Activated T-helper 2 cell treated with anti-CD3 and anti-CD28 coated beads, Interferon-gamma antibody, Interleukin-2, Interleukin-4, amounts not matched to agents 10 μg/mL and 5 μg/mL and 100 μg/mL, durations not matched to agents 14 hours and 24 hours and 36 hours (primary cell): ENCODE data around the gene RASA3. TPM values are rescaled to one million over a fixed set of nuclear protein-coding genes. Genes with fewer than 3 reads are reported as not detected.
"Not testable (repeated sequence)": the region's sequence is repeated elsewhere in the genome, so short reads cannot be mapped to it uniquely, and the experiment has no call there.

Source experiments
- DNase-seq: peaks from one replicate; pipeline ENCODE4 v3.0.0; 2021; ENCODE audit warnings: low spot score
- H3K27ac Mint-ChIP-seq: one replicate; pipeline ENCODE4 v1.8.0; 2021; ENCODE audit warnings: mixed read lengths
- H3K27me3 Mint-ChIP-seq: one replicate; pipeline ENCODE4 v1.8.0; 2021; ENCODE audit warnings: low read depth, mixed read lengths
- H3K36me3 Mint-ChIP-seq: one replicate; pipeline ENCODE4 v1.8.0; 2021; ENCODE audit warnings: low read depth, mixed read lengths
- H3K4me1 Mint-ChIP-seq: one replicate; pipeline ENCODE4 v1.8.0; 2021; ENCODE audit warnings: low read depth, mixed read lengths
- H3K4me3 Mint-ChIP-seq: one replicate; pipeline ENCODE4 v1.8.0; 2021; ENCODE audit warnings: low read depth, mild to moderate bottlenecking, moderate library complexity, mixed read lengths
- H3K9me3 Mint-ChIP-seq: one replicate; pipeline ENCODE4 v1.8.0; 2021; ENCODE audit warnings: mixed read lengths
- intact Hi-C: fragments of 100-400 bp; cut with micrococcal nuclease; formaldehyde crosslinking; loops from one replicate; pipeline ENCODE4 v1.15.1; 2023
- total RNA-seq: library from RNA; stranded (reverse); gene quantifications from 2 replicates; pipeline ENCODE4 v1.2.3, GENCODE V29; 2022

RASA3 gene
- total RNA-seq, 1 donor from 2014 or later = 13.9 TPM

DNA sequence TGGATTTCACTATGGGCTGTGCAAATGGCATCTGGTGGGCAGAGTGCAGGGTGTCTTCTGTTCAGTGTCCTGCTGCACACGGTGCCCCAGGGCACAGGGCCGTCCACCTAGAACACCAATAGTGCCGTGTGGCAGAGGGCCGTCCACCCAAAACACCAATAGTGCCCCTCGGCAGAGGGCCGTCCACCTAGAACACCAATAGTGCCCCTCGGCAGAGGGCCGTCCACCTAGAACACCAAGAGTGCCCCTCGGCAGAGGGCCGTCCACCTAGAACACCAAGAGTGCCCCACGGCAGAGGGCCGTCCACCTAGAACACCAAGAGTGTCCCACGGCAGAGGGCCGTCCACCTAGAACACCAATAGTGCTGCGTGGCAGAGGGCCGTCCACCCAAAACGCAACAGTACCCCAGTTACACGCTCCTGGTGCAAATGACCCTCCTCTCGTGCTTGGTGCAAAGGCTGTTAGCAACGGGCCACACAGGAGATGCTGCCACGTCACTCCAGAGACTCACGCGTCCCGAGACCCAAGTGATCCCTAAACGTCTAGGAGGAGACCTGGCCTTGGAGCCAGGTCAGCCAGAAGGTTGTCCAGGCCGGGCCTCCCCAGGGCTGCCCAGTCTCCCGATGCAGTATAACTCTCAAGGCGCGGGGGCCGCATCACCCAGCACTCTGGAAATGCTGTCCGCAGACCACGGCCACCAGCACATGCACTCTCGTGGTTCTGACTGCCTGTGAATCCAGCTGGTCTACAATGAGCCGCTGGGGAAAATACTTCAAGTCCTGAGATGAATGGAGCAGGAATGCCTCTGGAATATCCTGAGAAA is 51.5 kb downstream of the RASA3 start:
- peaks cover 9% of the 10 kb centered on the region for H3K36me3 Mint-ChIP-seq
- intact Hi-C loops = no loop called here
- DNase-seq = no peak
- H3K27ac Mint-ChIP-seq = no peak overlapping the region
- no peaks in the 10 kb centered on the region for H3K27me3 Mint-ChIP-seq
- H3K4me1 Mint-ChIP-seq = no peaks in the 10 kb centered on the region
- no peak overlapping the region for H3K4me3 Mint-ChIP-seq
- no peaks in the 10 kb centered on the region for H3K9me3 Mint-ChIP-seq

DNA sequence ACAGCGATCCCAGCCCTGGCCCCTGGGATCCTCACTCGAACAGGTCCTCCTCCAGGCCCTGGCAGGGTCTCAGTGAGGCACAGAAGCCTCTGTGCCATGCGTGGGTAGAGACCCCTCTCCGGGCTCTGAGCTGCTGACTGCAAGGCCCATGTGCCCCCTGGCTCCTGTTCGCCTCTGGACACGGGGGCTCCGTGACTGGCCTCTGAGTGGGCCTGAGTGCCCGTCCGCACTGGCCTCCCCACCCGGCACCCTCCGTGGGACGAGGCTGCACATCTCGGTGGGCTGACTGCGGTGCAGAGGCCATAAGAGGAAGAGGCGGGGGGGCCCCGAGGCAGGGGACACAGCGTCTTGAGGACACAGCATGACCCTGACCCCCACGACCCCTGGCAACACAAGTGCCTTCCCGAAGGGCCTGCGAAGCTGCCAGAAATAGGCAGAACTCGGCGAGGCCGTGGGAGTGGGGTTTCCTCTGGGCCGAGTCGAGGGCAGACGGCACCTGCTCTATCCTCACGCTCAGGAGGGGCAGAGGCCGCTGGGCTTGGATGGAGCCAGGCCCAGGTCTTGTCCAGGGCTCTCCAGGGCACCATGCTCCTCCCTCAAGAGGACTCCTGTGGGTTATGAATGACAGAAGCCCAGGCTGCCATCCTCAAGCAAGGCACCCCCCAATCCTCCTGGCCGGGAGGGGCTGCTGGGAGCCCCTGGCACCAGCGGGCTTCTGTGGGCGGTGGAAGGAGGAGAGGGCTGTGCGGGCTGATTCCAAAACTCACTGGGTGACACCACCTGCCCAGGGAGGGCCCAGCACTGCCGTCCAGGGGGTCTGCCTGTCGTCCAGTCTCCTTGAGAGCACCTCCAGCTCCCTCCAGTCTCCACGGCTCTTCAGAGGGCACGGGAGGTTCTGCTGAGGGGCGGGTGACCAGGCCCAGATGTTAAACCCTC is 52.6 kb downstream of the RASA3 start:
- no peak overlapping the region for H3K27ac Mint-ChIP-seq
- DNase-seq = no peak
- no peaks in the 10 kb centered on the region for H3K9me3 Mint-ChIP-seq
- no peak overlapping the region for H3K4me3 Mint-ChIP-seq
- no peaks in the 10 kb centered on the region for H3K4me1 Mint-ChIP-seq
- intact Hi-C loops = no loop called here
- H3K27me3 Mint-ChIP-seq = no peaks in the 10 kb centered on the region
- H3K36me3 Mint-ChIP-seq = peaks cover 12% of the 10 kb centered on the region

DNA sequence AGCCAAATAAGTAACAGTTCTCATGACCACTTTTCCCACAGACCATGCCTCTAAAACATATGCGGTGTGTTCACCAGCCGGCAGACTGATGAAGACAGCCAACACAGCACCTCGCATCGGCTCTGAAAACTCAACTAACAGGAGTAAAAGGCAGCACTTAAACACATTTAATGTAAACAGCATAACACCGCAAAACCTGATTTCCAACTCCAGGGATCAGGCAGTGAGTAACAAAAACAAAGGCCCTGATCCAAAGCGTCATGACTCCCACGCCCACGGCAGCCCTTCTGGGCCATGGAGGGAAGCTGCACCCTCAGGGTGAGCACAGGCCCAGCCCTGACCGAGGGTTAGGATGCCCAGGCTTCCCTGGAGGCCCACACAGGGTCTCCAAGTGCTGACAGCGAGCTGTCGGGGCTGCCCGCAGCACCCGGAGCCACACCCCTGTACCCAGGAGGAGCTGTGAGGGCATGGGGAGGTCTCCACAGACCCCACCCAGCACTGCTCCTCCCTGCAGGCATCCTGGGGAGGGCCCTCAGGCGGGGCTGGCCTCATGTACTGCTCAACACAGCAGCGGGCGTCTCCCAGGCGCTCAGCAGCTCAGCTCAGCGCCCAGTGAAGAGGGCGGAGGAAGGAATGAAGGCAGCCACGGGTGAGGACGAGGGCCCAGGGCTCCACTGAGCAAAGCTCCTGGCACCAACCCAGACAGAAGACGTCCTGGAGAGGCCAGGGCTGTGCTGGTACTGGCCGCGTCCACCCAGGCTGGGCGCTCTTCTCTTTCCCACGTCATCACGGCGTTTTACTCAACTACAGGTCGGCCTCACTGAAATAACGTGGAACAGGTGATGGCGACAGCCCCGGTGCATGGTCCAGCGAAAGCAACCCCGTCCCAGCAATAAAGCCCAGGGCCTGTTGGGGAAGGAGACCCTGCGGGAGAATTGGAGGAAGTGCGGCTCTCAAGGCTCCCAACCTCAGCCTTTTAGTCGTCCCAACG is 53.7 kb downstream of the RASA3 start:
- no peaks in the 10 kb centered on the region for H3K4me1 Mint-ChIP-seq
- no peak overlapping the region for H3K27ac Mint-ChIP-seq
- no peak for DNase-seq
- no peaks in the 10 kb centered on the region for H3K9me3 Mint-ChIP-seq
- intact Hi-C loops = no loop called here
- H3K27me3 Mint-ChIP-seq = no peaks in the 10 kb centered on the region
- H3K36me3 Mint-ChIP-seq = peaks cover 16% of the 10 kb centered on the region
- no peak overlapping the region for H3K4me3 Mint-ChIP-seq

DNA sequence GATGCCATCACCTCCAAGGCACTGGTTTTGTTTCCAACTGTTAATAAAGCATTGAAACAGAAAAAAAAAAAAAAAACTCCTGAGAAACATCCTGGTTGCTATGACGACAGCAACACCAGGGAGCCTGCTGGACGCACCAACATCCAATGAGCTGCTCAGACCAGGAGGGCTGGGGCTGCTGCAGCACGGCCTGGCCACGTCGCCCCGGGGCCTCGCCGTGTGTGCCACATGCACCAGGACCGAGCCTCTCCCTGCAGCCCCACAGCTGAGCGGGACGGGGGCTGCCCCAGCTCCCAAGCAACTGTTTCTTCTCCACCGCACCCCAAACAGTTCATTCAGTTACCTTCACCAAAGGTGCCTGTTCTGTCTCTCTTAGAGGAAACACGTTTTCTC is 54.5 kb downstream of the RASA3 start:
- intact Hi-C loops = no loop called here
- no peak for DNase-seq
- Mint-ChIP-seq H3K4me1 (no peaks in the 10 kb centered on the region), H3K27me3 (no peaks in the 10 kb centered on the region), H3K4me3 (no peak overlapping the region), H3K36me3 (peaks cover 17% of the 10 kb centered on the region), H3K27ac (no peak overlapping the region), H3K9me3 (no peaks in the 10 kb centered on the region)

DNA sequence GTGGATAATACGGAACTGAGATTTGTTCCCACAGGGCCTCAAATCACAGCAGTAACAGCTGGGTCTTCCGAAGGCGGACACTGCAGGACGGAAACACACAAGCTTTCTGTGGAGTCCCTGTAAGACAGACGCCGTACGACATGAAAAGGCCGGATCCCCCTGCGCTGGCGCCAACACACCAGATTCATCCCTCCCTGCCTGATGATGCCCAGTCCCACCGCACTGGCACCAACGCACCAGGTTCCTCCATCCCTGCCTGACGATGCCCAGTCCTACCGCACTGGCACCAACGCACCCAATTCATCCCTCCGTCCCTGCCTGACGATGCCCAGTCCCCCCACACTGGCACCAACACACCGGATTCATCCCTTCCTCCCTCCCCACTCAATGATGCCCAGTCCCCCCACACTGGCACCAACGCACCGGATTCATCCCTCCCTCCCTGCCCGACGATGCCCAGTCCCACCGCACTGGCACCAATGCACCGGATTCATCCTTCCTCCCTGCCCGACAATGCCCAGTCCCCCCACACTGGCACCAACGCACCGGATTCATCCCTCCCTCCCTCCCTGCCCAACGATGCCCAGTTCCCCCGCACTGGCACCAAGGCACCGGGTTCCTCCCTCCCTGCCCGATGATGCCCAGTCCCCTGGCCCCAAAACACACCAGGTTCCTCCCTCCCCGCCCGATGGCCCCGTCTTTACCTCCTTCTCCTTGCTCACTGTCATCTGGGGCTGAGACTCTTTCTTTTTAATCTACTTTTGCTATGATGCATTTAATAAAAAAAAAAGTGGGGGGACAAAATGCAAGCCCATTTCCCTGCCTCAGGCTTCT is 55.1 kb downstream of the RASA3 start:
- Mint-ChIP-seq H3K27ac (no peak overlapping the region), H3K4me3 (no peak overlapping the region), H3K4me1 (no peaks in the 10 kb centered on the region), H3K36me3 (peaks cover 21% of the 10 kb centered on the region), H3K9me3 (no peaks in the 10 kb centered on the region), H3K27me3 (no peaks in the 10 kb centered on the region)
- intact Hi-C loops = no loop called here
- no peak for DNase-seq

DNA sequence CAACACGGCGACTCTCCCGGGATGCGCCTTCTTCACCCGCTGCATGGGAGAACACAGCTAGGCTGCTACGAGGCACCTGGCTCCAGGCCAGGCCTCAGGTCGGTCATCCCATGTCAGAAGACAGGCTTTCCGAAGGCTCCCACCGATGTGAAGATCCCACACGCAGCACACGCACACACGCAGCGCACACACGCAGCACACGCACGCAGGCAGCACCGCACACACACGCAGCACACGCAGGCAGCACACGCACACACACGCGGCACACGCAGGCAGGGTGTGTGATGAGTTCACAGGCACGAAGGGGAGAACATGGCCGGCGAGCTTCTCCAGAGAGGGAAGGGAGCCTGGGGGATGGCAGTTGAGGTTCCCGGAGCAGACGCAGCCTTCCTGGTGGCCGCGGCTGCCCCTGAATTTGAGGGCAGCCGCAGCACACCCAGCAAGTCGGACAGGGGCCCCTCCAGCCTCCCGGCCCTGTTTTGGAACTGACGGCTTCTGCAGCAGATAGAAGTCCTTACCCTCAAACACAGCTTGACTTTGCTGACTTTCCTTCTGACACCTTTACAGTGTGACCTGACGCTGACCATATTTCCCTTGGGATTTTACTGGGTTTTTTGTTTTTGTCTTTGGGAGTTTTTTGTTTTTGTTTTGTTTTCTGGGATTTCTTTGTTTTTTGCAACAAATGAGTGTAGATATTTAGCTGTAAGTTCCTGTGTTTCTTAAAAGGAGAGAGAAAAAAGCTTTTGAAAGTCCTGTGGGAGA is 55.9 kb downstream of the RASA3 start:
- DNase-seq = no peak
- Mint-ChIP-seq H3K27ac (no peak overlapping the region), H3K9me3 (no peaks in the 10 kb centered on the region), H3K4me1 (no peaks in the 10 kb centered on the region), H3K4me3 (no peak overlapping the region), H3K27me3 (no peaks in the 10 kb centered on the region), H3K36me3 (peaks cover 29% of the 10 kb centered on the region)
- intact Hi-C loops = no loop called here

DNA sequence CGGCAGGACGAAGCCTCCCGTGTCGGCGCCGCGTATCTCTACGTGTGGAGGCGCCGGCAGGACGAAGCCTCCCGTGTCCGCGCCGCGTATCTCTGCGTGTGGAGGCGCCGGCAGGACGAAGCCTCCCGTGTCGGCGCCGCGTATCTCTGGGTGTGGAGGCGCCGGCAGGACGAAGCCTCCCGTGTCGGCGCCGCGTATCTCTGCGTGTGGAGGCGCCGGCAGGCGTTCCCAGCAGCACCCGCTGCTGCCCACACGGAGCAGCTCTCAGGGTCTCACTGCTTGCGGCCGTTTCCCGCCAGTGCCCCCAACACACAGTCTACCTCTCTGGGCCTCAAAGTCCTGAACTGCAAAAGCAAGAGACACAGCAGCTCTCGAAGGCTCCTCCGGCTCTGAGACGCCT is 56.6 kb downstream of the RASA3 start:
- H3K27me3 Mint-ChIP-seq, H3K27ac Mint-ChIP-seq, H3K9me3 Mint-ChIP-seq, intact Hi-C loops, H3K4me3 Mint-ChIP-seq, DNase-seq, H3K4me1 Mint-ChIP-seq: not testable (repeated sequence)
- peaks cover 36% of the 10 kb centered on the region for H3K36me3 Mint-ChIP-seq

DNA sequence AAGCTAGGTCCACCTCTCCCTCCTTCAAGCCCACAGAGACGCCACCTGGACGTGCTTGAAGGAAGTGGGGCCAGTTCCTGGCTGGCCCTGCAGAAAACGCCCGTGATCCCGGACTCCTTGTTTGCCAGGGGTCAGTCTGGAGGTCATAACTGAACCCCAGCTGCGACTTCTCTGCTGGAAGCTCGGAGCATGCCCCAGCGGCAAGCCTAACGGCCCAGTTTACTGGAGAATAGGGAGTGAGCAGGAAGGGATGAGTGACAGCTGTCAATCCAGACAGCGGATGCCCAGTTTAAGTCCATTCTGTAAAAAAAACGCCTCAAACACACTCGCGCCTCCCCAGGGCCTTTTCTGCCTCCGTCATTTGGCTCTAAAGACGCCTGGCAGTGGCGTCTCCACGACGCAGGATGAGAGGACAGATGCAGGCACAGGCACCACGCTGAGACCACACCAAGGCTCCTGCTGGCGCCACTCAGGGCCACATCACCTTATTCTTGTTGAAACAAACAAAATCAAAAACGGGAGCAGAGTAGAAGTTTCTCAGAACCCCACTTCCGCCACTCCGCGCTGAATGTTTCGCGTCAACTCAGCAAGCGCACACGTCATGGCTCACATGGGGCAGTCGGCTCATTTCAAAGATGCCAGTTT is 57.6 kb downstream of the RASA3 start:
- H3K4me3 Mint-ChIP-seq = no peak overlapping the region
- DNase-seq = no peak
- H3K27ac Mint-ChIP-seq = no peak overlapping the region
- peaks cover 36% of the 10 kb centered on the region for H3K36me3 Mint-ChIP-seq
- H3K4me1 Mint-ChIP-seq = no peaks in the 10 kb centered on the region
- intact Hi-C loops = no loop called here
- H3K27me3 Mint-ChIP-seq = no peaks in the 10 kb centered on the region
- H3K9me3 Mint-ChIP-seq = peaks cover 4% of the 10 kb centered on the region

DNA sequence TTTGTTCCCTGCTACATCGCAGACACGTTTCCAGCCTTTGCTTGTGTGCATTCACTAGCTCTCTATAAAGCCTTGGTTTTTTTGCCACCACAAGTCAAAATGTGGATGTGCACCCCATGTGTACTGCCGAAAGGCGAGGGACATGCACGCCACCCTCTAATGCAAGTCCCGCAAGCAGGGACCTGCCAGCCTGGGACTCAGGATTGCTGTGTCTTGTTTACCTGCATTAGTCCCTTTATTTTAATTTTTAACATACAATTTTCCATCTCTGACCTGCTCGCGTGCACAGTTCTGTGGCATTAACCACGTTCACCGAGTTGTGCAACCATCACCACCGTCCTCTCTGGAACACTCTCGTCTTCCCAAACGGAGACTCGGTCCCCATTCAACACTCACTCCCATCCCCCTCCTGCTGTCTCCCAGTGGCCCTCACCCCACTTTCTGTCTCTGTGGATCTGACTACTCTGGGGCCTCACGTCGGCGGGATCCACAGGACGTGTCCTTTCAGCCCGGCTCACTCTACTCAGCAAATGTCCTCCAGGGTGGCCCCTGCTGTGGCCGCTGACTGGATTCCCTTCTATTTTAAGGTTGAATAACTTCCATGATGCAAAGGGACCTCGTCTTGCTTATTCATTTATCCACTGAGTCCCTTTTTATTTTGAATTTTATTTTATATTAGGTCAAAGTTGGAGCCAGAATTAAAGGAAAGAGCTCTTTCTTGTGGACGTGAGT is 58.4 kb downstream of the RASA3 start:
- Mint-ChIP-seq H3K9me3 (peaks cover 4% of the 10 kb centered on the region), H3K27me3 (no peaks in the 10 kb centered on the region), H3K36me3 (peaks cover 38% of the 10 kb centered on the region), H3K4me1 (no peaks in the 10 kb centered on the region), H3K4me3 (no peak overlapping the region), H3K27ac (no peak overlapping the region)
- DNase-seq = no peak
- intact Hi-C loops = no loop called here

DNA sequence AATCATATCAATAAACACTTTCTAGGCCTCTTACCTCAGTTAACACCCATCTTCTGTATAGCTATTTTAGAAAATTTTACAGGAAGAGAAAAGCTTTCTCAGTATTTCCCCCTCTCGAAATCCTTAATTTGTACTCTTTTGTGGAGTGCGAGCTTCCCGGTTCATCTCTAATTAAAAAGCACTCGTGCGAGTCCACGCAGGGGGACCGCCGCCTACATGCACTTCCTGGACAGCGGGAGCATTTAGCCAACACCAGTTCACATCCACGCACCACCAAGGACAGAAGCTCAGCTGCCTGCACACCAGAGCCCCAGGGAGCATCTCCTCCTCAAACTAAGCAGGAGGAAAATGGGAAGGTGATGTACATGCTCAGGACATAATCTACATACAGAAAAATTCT is 60.0 kb downstream of the RASA3 start:
- no peak for DNase-seq
- peaks cover 46% of the 10 kb centered on the region for H3K36me3 Mint-ChIP-seq
- H3K4me1 Mint-ChIP-seq = peaks cover 15% of the 10 kb centered on the region
- no peak overlapping the region for H3K27ac Mint-ChIP-seq
- intact Hi-C loops = no loop called here
- no peak overlapping the region for H3K4me3 Mint-ChIP-seq
- H3K27me3 Mint-ChIP-seq = no peaks in the 10 kb centered on the region
- H3K9me3 Mint-ChIP-seq = peaks cover 4% of the 10 kb centered on the region
